UCSD-AML1 (cell line): ENCODE results near the gene HYLS1.

Source experiments
- DNase-seq: peaks from one replicate; lab custom pipeline; 2025; ENCODE audit not compliant: unreplicated experiment; lab: John Stamatoyannopoulos, UW

Gene HYLS1

GRCh38 chr11:125932301-125932700 is 44.8 kb downstream of the HYLS1 start:
- DNase-seq, result no peak

- DNase-seq, result no peak
Observed at GRCh38 chr11:125933030-125933813, 45.8 kb downstream of the HYLS1 start.

DNA sequence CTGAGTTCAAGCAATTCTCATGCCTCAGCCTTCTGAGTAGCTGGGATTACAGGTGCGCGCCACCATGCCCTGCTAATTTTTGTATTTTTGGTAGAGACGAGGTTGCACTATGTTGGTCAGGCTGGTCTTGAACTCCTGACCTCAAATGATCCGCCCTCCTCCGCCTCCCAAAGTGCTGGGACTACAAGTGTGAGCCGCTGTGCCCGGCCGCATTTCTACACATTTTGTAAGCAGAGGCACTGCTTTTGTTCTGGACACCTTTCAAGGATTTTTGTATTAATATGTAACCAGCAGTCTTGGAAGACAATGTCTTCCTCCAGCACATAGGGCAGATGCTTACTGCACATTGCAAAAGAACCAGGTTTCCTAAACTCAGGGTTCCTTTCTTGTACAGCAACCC is 47.0 kb downstream of the HYLS1 start:
- DNase-seq, result no peak

DNA sequence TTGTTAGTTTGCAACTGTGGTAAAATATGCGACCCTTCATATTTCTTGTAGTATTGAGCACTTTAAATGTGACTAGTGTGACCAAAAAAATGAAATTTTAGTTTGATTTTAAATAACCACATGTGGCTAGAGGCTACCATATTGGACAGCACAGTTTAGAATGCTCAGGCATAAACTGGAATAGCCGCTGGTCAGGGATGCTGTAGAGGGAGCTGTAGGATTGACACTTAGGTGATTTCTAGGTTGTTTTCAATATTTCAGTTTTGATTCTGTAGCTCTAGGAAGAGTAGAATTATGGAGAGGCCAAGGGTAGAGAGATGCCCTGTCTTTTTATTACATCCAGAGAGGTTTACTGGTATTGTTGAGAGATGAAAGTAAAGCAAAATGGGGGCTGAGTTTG is 47.6 kb downstream of the HYLS1 start:
- DNase-seq, result no peak

DNA sequence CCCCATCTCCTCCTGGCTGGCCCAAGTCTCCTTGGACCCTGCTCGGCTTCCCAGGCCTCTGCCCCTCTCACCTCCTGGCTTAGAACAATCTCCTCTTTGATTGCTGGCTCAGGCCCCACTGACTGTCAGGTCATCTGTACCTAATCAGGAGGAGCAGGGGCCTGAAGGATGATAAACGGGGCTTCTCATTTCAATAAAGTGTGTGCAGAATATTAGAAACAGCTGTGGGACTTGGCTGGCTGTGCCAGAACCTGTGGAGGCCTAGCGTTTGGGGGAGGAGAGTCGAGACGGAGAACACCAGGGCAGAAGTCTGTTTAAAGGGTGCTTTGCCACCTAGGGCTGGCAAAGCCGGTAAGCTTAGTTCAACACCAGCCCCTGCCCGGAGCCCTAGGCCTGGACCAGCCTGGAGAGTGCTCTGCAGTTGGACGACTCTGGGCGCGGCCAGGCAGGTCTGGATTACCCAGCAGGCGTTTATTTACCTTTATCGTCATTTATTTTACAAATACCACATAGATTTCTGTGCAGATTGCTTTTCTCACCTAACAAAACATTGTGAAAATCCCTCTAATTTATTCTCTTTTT is 48.2 kb downstream of the HYLS1 start:
- DNase-seq, result no peak

DNA sequence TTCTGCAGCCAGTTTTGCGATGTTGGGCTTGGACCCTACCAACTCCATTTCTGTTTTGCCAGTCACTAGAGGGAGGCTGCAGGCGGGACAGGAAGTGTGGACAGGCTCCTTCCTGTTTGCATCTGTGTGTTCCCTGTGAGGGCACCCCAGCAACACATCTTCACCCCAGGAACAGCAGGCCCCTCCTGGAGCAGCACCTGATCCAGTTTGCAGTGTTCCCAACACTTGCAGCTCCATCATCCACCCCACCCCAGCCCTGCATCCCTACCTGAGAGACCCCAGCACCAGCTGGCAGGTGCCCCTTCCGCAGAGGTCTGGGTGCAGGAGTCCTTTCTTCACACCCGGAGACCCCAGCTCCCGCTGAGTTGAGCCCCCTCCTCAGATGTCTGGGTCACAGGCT is 51.0 kb downstream of the HYLS1 start:
- DNase-seq, result no peak

DNA sequence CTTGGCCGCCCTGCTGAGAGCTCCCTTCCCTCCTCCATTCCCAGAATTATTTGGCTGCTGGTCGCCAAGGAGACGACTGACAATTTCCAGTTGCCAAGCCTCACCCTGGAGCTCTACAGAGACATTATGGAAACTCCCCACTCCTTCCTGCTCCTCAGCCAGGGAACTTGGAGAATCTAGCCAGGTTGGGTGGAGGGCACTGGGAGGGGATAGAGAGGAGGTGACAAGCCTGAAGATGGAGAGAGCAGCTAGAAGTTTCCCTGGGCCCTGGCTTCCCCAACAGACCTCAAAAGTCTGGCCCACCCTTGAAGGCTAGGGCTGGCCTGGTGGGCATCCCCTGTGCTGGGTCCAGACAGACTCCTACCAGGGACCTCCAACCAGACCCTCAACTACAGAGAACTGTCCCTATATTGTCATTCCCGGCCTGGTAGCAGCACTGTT is 51.6 kb downstream of the HYLS1 start:
- no peak for DNase-seq

GRCh38 chr11:125940145-125940544 is 52.7 kb downstream of the HYLS1 start:
- DNase-seq, result no peak

DNA sequence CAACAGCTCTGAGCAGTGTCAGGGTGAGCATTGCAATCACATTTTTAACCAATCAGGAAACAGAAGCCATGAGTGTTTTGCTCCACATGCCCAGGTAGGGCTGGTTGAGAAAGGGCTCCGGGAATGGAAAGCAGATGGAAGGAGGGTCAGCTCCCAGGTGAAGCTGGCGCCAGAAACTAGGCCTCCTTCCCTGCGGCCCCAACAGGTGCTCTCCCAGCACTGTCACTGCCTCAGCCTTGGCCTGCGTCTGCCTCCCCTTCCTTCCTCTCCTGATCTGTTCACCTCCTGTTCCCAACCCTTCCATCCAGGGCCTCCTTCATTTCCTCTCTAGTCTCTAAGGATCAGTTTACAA is 53.8 kb downstream of the HYLS1 start:
- DNase-seq, result no peak

DNA sequence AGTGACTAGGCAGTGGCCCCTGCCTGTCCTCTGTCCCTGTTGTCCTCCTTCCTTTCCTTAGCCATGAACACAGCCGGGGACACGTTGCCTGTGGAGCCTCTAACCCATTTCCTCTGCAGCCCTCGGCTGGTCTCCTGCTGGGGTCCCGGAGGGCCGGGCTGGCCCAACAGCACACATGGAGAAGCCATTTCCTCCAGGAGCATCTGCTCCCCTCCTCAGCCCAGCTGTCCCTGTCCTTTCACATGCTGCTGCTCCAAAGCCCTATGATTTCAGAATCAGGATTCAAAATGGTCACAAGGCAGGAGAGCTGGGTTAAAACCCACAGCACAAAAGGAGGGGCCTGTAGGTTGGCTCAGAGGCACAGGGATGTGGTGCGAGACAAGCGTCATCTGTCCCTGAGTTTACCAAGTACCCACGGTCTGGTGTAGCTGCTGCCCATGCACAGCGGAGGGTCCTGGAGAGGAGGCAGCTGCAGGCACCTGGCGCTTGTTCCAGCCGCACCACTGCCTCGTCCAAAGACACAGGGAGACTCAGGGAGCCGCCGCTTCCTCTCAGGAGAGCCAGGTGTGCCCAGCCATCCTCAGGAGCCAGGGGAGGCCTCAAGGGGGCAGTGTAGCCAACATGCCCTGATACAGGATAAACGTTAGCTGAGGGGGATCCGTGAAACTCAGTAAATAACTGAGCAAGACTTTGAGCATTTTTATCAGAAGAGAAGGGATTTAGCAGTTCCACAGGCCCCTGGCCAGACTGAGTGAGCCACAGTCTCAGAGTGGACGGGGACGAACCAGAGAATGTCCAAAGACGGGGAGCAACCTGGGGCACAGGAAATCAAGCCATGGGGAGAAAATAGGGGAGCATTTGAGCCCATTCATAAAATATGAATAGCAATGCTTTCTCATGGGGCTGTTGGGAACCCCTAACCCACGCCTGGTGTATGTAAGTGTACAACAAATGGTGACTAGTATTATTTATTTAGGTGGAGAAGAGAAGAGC is 54.4 kb downstream of the HYLS1 start:
- DNase-seq, result peak; percentile 30

DNA sequence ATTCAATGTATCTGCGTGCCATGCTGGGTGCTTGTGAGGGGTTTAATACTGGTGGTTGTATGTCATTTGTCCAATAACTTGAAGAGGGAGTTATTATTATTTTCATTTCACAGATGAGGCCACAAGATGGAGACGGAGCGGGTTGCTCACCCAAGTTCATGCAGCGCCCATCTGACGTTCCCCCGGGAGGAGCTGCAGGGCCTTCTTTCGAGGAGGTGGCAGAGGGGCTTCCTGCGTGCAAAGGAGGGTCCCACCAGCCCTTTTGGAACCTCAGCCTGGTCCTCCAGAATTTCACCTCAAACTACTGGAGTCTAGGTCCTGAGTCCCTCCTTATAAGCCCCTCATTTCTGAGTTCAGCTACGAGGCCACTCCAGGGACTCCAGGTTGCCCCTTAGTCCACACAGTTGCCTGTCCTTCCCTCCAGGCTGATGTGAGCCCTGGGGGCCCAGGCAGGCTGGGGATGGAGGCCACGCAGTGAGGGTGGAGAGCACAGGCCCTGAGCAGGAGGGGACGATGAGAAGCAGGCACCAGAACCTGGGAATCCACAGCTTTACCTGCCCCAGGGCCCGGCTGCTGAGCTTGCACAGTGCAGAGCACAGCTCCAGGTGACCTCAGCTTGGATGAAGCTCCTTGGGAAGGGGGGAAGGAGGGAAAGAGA is 55.4 kb downstream of the HYLS1 start:
- DNase-seq, result no peak

DNA sequence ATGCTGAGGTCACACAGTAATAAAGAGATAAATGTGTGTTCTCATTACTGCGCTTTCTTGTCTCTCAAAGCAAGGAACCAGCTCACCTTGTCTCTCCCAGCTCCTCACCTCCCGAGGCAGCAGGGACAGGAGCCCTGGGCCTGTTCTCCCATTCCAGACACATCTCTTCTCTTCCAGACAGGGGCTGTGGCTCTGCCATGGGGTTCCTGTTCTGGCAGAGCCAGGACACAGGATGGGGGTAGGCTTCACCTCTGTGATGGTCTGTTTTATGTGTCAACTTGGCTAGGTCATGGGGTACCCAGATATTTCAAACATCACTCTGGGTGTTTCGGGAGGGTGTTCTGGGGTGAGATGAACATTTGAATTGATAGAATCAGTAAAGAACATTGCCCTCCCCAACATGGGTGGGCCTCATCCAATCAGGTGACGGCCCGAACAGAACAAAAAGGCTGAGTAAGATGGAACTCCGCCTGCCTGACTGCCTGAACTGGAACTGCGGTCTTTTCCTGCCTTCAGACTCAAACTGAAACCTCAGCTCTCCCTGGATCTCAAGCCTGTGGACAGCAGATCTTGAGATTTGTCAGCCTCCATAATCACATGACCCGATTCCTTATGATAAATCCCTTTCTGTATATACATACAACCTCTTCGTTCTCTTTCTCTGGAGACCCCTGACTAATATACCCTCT is 56.3 kb downstream of the HYLS1 start:
- no peak for DNase-seq

GRCh38 chr11:125944350-125945010 is 57.0 kb downstream of the HYLS1 start:
- DNase-seq, result no peak

DNA sequence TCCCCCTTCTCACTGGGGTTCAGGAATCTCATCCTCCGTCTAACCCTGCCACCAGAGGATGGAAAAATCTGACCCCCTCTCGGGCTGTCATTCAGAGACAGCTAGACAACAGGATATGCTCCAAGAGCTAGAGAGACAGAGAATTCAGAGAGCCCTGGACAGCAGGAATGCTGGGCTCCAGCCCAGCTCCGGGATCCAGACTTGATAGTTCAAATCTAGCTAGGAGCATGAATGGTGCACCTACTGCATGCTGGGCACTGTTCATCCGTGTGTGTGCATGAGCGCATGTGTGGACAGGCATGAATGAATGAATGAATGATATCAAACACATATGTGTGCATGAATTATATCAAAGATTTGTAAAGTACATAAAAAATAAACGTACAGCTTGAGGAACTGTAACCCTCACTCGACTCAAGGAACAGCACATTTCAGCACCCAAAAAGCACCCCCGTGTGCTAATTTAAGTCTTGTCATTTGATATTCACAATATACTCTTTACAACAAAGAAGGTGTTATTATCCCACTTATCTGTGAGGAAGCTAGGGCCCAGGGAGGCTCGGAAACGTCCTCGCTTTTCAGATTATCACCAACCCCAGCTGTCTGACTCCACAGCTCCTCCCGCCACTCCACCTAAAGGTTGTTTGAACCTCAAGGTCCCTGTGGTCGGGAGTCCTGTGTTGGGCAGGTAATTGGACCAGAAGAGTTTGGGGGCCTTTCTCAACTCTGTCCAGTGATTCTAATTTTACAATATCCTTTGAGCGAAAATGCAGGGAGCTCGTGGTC is 57.7 kb downstream of the HYLS1 start:
- no peak for DNase-seq

DNA sequence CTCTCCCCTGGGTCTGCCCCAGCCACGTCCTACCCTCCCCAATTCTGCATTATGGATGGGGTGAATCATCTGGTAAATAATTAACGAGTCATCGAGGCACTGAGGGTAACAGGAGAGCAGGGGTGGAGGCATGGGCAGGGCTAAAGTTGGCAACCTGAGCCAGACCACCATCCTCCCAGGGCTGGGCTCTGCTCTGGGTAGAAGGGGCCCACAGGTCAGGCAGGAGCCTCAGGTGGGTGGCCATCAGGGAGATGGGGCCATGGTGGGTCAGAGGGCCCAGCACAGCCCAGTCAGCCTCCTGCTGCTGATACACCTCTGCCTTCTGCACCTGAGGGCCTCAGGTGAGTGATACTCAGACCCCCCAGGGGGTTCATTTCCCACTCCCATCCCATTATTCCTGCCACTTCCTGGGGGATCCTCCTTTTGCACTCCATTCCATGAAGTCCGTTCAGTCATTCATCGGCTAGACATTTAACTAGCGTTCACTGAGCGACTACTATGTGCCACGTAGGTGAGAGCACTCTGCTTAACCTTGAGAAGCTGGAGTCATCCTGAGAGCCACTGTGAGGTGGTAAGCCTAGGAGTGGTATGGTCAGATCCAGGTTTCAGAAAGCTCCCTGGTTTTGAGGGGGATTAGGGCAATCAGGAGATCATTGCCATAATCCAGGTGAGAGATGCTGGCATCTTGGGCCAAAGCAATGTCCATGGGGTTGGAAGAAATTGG is 58.5 kb downstream of the HYLS1 start, which contains the start of gene VSIG10L2:
Gene VSIG10L2, plus strand, starts transcription at position 248 of the 724 bp plus-strand sequence. Its CDS starts 12 bp downstream, at position 260.
- no peak for DNase-seq

GRCh38 chr11:125946712-125947418 is 59.4 kb downstream of the HYLS1 start:
- no peak for DNase-seq

- DNase-seq, result no peak
Observed at GRCh38 chr11:125947419-125948277, 60.2 kb downstream of the HYLS1 start.
